HG02798 (cell line): ENCODE measurements around the gene CCDC71L.

Experiments
- ATAC-seq: cut with Tn5 transposase; IDR thresholded peaks from one replicate; pipeline ENCODE4 v1.9.1; 2021; ENCODE audit warnings: mild to moderate bottlenecking; ENCODE audit not compliant: unreplicated experiment, poor library complexity

Gene CCDC71L

GRCh38 chr7:106609416-106609815 lies 51.5 kb downstream of the CCDC71L start:
- no peak for ATAC-seq

GRCh38 chr7:106608661-106609060 lies 52.3 kb downstream of the CCDC71L start:
- ATAC-seq: no peak
